Cardiac septum (tissue), 1 donor: ENCODE measurements around the gene HDAC9. TPM values are rescaled to one million over a fixed set of nuclear protein-coding genes. Genes with fewer than 3 reads are reported as not detected.
"Not testable (repeated sequence)": the region's sequence is repeated elsewhere in the genome, so short reads cannot be mapped to it uniquely, and the experiment has no call there.

ENCODE experiments used
- DNase-seq: peaks from one replicate; pipeline ENCODE4 v3.0.0-alpha.2; 2020; ENCODE audit warnings: low spot score
- intact Hi-C: fragments of 100-400 bp; cut with DNase I; formaldehyde crosslinking; loops from one replicate; pipeline ENCODE4 v1.14.0; 2022
- total RNA-seq: library from RNA; stranded (reverse); fragmentation: NEBNext Ultra II Directional; extraction: Animal tissue kit (Norgen Biotek cat#: 25700); gene quantifications from one replicate; pipeline ENCODE4 v1.2.1, GENCODE V29; 2021
- donor health status: DM: no; HTN: no; CAD: no.

The HDAC9 gene
- total RNA-seq, 1 donor from 2014 or later: 87.5 TPM

- DNase-seq: no peak
- intact Hi-C loops: no loop called here
Measured at GRCh38 chr7:18960725-18961124, 465.2 kb downstream of the HDAC9 start.

- DNase-seq: no peak
- intact Hi-C loops: no loop called here
Measured at GRCh38 chr7:18962031-18962430, 466.5 kb downstream of the HDAC9 start.

- intact Hi-C loops: no loop called here
- no peak for DNase-seq
Measured at GRCh38 chr7:18965657-18966056, 470.1 kb downstream of the HDAC9 start.

- intact Hi-C loops, DNase-seq: not testable (repeated sequence)
Measured at GRCh38 chr7:18967755-18968154, 472.2 kb downstream of the HDAC9 start.

GRCh38 chr7:18971839-18972238 lies 476.3 kb downstream of the HDAC9 start:
- intact Hi-C loops: no loop called here

GRCh38 chr7:18974803-18975202 lies 479.3 kb downstream of the HDAC9 start:
- intact Hi-C loops: no loop called here
- no peak for DNase-seq

More at GRCh38 chr7:18971839-18972238, 476.3 kb downstream of the HDAC9 start:
- no peak for DNase-seq

- DNase-seq: no peak
Measured at GRCh38 chr7:18975276-18975675, 479.7 kb downstream of the HDAC9 start.

GRCh38 chr7:18975689-18976280 lies 480.2 kb downstream of the HDAC9 start:
- intact Hi-C loops: no loop called here
- no peak for DNase-seq

More at GRCh38 chr7:18975276-18975675, 479.7 kb downstream of the HDAC9 start:
- intact Hi-C loops: no loop called here

- no peak for DNase-seq
- intact Hi-C loops: no loop called here
Measured at GRCh38 chr7:18976715-18977471, 481.3 kb downstream of the HDAC9 start.

- intact Hi-C loops: no loop called here
- no peak for DNase-seq
Measured at GRCh38 chr7:18978108-18978495, 482.6 kb downstream of the HDAC9 start.

- DNase-seq, intact Hi-C loops: not testable (repeated sequence)
Measured at GRCh38 chr7:18990700-18991099, 495.2 kb downstream of the HDAC9 start.

GRCh38 chr7:18993933-18994668 lies 498.6 kb downstream of the HDAC9 start:
- DNase-seq: no peak
- intact Hi-C loops: no loop called here

GRCh38 chr7:18995270-18995671 lies 499.7 kb downstream of the HDAC9 start:
- intact Hi-C loops: no loop called here
- no peak for DNase-seq

GRCh38 chr7:18995811-18996426 lies 500.4 kb downstream of the HDAC9 start:
- intact Hi-C loops: no loop called here

GRCh38 chr7:18996583-18996982 lies 501.0 kb downstream of the HDAC9 start:
- DNase-seq: no peak
- intact Hi-C loops: no loop called here

More at GRCh38 chr7:18995811-18996426, 500.4 kb downstream of the HDAC9 start:
- no peak for DNase-seq

GRCh38 chr7:18997477-18998150 lies 502.1 kb downstream of the HDAC9 start:
- no peak for DNase-seq
- intact Hi-C loops: no loop called here

- DNase-seq: no peak
- intact Hi-C loops: no loop called here
Measured at GRCh38 chr7:19000410-19000809, 504.9 kb downstream of the HDAC9 start.

GRCh38 chr7:19001854-19002253 lies 506.3 kb downstream of the HDAC9 start:
- intact Hi-C loops: no loop called here
- DNase-seq: no peak

GRCh38 chr7:19009241-19009935 lies 513.8 kb downstream of the HDAC9 start:
- intact Hi-C loops: no loop called here
- no peak for DNase-seq
